HG03469 (cell line): Measurements from ENCODE around the gene SMC5.
"Not testable (repeated sequence)": the region's sequence is repeated elsewhere in the genome, so short reads cannot be mapped to it uniquely, and the experiment has no call there.

ENCODE experiments used
- ATAC-seq: cut with Tn5 transposase; IDR thresholded peaks from one replicate; pipeline ENCODE4 v1.9.1; 2021; ENCODE audit warnings: mild to moderate bottlenecking, moderate library complexity, moderate number of reproducible peaks; ENCODE audit not compliant: unreplicated experiment

The SMC5 gene

GRCh38 chr9:70355801-70356200 is 97.0 kb downstream of the SMC5 start:
- ATAC-seq = no peak

- no peak for ATAC-seq
These were observed 104.2 kb downstream of the SMC5 start for GRCh38 chr9:70362952-70363351.

GRCh38 chr9:70363760-70364159 is 105.0 kb downstream of the SMC5 start:
- ATAC-seq = no peak

GRCh38 chr9:70367305-70367930 is 108.6 kb downstream of the SMC5 start:
- no peak for ATAC-seq

DNA sequence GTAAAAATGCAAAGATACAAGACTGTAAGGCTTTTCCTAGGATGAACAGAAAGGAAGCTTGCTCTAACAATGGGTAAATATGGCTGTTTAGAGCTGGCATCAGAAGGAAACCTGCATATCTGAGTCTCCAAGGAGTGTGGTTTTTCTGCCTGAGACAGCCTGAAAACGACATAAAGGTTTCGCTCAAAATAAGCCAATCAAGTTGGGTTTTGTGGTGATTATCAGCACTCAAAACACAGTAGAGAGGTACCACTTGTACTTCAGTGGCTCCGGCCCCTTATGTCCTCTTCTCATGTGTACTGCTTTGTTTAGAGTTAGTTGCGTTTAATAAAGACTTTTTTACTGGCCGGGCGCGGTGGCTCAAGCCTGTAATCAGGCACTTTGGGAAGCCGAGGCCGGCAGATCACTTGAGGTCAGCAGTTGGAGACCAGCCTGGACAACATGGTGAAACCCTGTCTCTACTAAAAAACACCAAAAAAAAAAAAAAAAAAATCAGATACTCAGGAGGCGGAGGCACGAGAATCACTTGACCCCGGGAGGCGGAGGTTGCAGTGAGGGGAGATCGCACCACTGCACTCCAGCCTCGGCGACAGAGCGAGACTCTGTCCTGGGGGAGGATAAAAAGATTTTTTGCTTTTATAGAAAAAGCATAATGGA is 116.3 kb downstream of the SMC5 start:
- no peak for ATAC-seq

- no peak for ATAC-seq
These were observed 123.4 kb downstream of the SMC5 start for GRCh38 chr9:70382046-70382708.

DNA sequence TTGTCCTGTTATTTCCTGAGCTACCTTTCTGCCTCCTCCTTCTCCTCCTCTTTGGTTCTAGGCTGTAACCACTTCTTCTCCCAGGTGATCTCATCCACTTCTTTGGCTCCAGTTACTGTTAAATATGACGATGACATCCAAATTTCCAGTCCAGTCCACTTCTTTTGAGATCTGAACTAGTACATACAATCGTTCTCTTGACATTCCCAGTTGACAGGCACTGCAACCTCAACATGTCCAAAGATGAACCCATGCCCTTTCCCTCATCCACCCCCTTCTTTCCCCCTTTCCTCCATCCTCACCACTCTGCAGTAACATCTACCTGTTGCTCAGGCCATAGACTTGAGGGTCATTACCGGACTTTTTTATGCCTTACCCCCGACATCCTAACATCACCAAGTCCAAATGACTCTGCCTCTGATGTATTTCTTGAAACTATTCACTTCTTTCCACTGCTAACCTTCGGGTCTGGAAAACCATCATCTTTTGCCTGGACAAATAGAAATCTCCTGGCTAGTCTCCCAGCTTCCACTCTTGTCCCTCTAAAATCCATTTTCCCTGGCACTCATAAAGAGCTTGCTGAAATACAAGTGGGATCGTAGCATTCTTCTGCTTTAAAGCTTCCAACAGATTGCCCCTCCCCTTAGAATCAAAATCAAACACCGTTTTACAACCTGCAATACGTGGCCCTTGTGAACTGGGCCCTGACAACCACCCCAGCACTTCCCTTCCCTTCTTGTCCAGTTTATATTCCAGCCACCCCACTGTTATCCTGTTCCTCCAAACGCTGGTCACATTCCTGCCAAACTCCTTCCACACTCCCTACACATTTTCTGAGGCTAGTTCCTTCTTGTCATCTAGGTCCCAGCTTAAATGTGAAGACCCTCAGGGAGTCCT is 124.2 kb downstream of the SMC5 start:
- no peak for ATAC-seq

DNA sequence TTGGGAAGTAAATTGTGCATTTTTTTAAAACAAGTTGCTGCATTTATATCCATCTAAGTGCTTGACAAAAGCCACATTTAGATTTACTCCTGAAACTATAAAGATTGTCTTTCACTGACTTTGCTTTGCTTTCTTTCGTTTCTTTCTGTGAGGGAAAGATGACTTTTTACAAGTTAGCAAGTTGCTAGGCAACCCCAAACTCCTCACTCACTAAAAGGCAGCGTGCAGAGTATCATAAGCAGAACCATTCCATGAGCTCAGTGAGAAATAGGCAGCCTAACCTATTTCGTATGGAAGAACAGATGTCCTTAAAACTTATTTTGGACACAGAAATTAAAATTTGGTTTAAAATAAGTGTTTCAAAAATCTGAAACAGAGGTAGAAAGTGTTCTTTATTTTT is 126.6 kb downstream of the SMC5 start:
- ATAC-seq = no peak

DNA sequence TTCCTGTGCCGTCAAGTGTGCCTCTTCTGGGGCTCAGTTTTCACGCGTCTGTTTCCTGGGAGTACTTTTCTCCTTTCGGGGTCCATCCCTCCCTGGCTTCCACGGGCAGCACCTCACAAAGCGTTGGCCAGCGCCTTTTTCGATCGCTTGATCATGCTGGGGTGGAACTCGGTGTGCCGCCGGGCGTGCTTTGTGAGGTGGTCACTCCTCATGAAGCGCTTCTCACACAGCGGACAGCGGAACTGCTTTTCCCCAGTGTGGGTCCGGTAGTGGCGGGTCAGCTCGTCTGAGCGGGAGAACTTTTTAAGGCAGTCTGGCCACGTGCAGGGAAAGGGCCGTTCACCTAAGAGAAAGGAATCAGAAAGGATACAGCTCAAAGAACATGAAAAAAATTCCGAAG is 128.9 kb downstream of the SMC5 start:
- ATAC-seq = no peak

- no peak for ATAC-seq
These were observed 130.4 kb downstream of the SMC5 start for GRCh38 chr9:70389188-70389587.

DNA sequence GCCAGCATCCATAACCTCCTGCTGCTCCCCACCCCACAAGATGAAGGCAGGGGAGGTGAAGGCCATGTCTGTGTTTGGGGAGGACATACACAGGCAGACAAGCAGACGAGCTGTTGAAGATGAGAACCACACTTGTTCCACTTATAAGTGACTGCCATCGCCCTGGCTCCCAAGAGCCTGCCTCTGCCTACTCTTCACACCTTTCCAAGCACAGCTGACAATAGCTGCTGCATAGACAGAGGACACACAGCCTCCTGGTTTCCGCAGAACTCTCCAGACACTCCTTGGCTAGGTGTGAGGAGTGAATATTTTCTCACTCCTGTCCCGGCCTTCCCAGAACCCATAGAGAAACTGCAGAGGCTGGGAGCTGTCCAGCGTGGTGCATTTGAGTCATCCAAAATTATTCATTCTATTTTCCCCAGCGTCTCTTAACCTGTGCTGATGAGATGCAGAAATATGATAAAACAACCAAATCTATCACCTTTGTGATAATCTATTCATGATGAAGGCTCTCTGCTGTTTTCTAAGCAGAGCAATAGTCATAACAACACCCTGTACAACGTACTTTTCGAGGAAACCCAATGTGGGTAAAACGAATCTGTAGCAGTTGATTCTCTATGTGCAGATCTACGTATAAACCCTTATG is 131.0 kb downstream of the SMC5 start:
- ATAC-seq = no peak

DNA sequence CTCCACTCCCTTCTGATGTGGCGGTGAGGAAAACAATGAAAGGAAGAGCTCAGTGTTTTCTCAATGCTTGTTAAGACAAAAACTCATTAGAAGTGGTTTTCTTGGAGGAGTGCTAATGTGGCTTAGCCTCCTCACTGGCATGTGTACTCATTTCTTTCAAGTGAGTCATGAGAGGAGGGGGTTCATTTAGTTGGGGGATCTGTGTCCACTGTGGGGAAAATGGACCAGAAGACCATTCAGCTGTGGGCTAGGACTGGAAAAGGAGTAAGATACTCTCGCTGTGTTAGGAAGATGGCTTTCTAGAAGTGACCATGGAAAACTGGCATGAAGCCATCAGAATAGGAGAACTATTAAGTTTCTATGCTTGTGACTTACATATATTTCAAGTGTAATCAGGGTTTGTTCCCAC is 132.2 kb downstream of the SMC5 start:
- no peak for ATAC-seq

DNA sequence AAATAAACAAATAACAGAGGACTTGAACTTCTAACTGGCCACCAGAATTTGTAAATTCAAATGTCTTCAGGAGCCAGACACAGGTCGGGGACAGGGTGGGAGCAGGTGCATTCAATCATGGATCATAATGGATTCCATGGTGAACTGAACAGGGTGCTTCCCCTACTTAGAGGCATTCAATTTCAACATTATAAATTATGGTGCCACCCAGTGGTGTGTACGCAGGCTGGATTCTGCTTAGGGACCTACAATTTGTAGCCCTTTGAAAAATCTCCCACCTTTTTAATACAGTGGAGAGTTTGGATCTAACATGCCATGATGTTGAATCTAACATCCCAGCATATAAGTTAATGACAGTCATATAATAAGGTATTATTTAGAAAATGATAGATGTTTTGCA is 133.4 kb downstream of the SMC5 start:
- ATAC-seq = no peak

GRCh38 chr9:70392850-70393249 is 134.1 kb downstream of the SMC5 start:
- ATAC-seq = no peak

DNA sequence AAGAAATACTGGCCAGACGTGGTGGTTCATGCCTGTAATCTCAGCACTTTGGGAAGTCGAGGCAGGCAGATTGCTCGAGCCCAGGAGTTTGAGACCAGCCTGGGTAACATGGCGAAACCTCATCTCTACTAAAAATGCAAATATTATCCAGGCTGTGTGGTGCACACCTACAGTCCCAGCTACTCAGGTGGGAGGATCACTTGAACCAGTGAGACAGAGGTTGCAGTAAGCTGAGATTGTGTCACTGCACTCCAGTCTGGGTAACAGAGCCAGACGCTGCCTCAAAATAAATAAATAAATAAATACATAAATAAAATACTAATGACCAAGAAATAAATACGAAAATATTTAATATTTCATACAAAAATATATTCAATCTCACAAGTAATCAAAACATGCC is 136.9 kb downstream of the SMC5 start:
- ATAC-seq = no peak

DNA sequence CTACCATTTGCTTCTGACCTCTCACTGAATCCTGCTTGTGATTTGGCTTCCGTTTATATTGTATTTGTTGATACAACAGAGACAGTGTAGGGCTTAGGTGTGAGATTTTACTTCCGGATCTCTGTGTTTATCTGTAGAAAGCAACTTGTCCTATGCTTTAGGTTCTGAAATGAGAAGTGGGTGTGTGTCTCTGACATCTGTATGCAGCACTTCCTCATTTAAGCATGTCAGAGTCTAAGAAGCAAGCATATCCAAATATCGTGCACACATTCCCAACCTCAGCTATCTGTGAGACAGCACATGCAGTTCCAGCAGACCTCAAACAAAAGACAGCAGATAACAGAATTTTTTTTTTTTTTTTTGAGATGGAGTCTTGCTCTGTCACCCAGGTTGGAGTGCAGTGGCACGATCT is 139.4 kb downstream of the SMC5 start:
- ATAC-seq = peak; percentile 100

DNA sequence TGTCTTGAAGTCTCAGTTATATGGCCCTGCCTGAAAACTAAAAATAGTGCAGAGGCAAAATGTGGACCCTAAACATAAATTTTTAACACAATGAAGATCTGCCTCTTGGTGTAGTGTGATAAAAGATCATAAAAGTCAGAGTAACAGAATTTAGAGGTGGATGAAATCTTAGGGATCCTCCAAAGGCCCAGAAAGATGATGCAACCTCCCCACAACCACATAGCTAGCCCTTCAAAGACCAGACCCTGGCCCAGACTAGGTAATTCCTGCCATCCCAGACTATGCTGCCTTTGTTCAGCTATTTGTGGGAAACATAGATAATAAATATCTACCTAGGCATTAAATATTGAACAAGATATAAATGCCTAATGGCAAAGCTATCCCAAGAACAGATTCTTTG is 140.4 kb downstream of the SMC5 start:
- ATAC-seq = no peak

GRCh38 chr9:70400107-70400892 is 141.5 kb downstream of the SMC5 start:
- ATAC-seq = no peak

- ATAC-seq = not testable (repeated sequence)
These were observed 142.5 kb downstream of the SMC5 start for GRCh38 chr9:70401241-70401640.

DNA sequence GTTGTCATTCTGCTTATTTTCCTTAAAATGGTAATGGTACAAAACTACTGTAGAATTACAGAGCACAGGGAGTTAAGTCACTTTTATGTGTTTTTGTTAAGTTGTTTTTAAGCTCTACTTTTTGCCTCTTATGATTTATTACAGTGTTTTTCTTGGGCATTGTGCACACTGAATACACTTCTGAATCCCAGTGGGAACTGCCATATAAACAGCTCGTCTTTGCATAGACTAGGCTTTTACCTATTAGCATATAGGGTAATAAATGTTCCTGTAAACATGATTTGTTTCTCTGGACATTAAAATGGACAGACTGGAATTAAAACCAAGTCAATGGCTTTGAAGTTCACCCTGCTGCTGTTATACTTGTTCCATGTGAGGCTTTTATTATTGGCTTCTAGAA is 143.4 kb downstream of the SMC5 start:
- ATAC-seq = no peak
